ENCODE results near the gene ZNF48. TPM values are rescaled to one million over a fixed set of nuclear protein-coding genes. Genes with fewer than 3 reads are reported as not detected.
A peak's percentile ranks its signal among the peaks of the same experiment; 100 is the strongest.

Gene ZNF48
- total RNA-seq, 2 donors from 2014 or later, result 6.5 to 6.8 TPM

DNA sequence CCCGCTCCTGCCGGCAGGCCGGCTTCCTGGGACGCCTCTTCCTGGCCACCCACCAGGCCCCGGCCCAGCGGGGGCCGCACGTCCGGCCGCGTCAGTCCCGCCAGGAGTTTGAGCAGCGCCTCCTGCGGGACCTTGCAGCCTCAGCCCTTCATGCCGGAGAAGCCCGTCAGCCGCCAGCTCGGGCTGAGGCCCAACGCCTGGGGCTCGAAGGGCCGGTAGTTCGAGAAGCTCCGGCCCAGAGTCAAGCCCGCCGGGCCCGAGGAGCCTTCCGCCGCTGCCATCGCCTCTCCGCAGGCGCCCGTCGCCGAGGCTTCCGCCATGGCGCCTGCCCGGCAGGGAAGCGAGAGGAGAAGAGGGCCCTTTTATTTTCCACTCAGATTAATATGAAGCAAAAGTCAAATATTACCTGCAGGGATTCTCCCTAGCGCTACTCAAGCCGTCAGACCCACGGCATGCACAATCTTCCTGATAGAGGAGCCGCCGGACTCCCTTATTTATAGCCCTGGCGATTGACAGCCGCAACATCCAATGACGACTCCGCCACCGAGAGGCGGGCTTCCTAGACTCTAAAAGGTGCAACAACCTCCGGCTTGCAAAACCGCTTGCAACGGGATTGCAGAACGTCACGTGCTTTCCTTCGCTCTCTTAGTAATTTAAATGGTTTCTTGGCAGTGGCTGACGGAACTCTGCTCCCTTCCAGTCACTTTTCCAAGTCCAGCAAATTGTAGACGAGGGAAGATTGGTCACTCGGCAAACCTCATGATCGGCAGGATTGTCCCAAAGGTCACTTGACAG is 50.4 kb downstream of the ZNF48 start, which contains the start of gene SEPHS2:
Gene SEPHS2 (minus strand): TSS at position 467 of the 795 bp plus-strand sequence. CDS start 147 bp downstream, at position 320.
- TF ChIP-seq, protein P1, sequence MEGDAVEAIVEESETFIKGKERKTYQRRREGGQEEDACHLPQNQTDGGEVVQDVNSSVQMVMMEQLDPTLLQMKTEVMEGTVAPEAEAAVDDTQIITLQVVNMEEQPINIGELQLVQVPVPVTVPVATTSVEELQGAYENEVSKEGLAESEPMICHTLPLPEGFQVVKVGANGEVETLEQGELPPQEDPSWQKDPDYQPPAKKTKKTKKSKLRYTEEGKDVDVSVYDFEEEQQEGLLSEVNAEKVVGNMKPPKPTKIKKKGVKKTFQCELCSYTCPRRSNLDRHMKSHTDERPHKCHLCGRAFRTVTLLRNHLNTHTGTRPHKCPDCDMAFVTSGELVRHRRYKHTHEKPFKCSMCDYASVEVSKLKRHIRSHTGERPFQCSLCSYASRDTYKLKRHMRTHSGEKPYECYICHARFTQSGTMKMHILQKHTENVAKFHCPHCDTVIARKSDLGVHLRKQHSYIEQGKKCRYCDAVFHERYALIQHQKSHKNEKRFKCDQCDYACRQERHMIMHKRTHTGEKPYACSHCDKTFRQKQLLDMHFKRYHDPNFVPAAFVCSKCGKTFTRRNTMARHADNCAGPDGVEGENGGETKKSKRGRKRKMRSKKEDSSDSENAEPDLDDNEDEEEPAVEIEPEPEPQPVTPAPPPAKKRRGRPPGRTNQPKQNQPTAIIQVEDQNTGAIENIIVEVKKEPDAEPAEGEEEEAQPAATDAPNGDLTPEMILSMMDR (IDR thresholded peaks at IDR 0.05), result peak; percentile 33
- no peaks in the 10 kb centered on the region for H3K36me3 ChIP-seq
- H3K9me3 ChIP-seq, result no peaks in the 10 kb centered on the region
- intact Hi-C loops (cut with DNase I), result loop anchor here (5.0 kb wide), 1 partner anchor 82 kb away; the partner anchor contains the start of gene ZNF768
- peaks cover 13% of the 10 kb centered on the region for H3K4me1 ChIP-seq
- DNase-seq, result peak; percentile 100
- peak within 1 kb of the TSS; percentile 92 for H3K27ac ChIP-seq
- peak within 1 kb of the TSS; percentile 68 for H3K4me3 ChIP-seq
- peak within 1 kb of the TSS; percentile 87 to 92 for H3K9ac ChIP-seq (ENCODE audit: low read depth in 2 of 2, low read length in 2 of 2)
- H3K27me3 ChIP-seq, result no peaks in the 10 kb centered on the region

DNA sequence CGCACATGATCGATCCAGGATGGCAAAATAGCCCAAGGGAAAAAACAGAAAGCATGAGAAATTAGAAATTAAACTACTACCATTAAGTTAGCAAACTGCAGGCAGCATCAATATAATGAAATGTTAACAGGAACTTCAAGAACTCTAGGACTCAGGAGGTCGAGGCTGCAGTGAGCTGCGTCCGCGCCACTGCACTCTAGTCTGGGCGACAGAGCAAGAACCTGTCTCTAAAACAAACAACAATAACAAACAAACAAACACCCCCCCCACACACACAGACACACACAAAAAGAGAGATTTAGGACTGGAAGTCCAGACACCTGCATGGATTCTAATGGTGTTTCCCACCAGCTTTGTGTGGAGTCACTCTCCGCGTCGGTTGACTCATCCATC is 51.0 kb downstream of the ZNF48 start:
- H3K9ac ChIP-seq (ENCODE audit: low read depth in 2 of 2, low read length in 2 of 2), result peak overlapping the region; percentile 48 to 87
- intact Hi-C loops (cut with DNase I), result loop anchor here (5.0 kb wide), 1 partner anchor 81 kb away; the partner anchor contains the start of gene ZNF768
- no peaks in the 10 kb centered on the region for H3K27me3 ChIP-seq
- H3K4me3 ChIP-seq, result peak overlapping the region; percentile 68
- H3K9me3 ChIP-seq, result no peaks in the 10 kb centered on the region
- H3K27ac ChIP-seq, result peak overlapping the region; percentile 92
- peaks cover 13% of the 10 kb centered on the region for H3K4me1 ChIP-seq
- DNase-seq, result no peak
- H3K36me3 ChIP-seq, result no peaks in the 10 kb centered on the region
- TF ChIP-seq, protein P1 (IDR thresholded peaks at IDR 0.05), result no peak

DNA sequence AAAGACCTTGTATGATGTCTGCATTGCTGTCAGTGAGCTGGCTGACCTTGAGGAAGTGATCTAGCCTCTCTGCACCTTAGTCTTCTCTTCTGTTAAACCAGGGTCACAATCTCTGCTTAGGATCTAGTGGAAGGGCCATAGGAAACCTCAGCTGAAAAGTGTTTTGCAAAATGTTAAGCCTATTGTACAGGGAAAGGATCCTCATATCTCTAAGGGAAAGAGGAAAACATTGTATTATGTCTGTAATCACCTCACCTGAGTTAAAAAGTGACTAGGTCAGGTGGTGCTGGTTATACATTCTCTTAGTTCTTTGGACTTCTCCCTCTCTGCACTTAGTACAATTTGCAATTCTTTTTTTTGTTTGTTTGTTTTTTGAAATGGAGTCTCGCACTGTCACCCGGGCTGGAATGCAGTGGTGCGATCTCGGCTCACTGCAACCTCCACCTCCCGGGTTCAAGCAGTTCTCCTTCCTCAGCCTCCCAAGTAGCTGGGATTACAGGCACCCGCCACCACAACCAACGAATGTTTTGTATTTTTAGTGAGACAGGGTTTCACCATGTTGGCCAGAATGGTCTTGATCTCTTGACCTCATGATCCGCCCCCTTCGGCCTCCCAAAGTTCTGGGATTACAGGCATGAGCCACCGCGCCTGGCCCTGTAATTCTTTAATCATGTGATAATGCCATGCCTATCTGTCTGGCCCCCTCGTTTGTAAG is 52.4 kb downstream of the ZNF48 start:
- Histone ChIP-seq H3K27me3 (no peaks in the 10 kb centered on the region), H3K36me3 (no peaks in the 10 kb centered on the region), H3K9ac (ENCODE audit: low read depth in 2 of 2, low read length in 2 of 2) (peak overlapping the region in 1 of 2 donors; percentile 78), H3K4me3 (no peak overlapping the region), H3K9me3 (no peaks in the 10 kb centered on the region), H3K27ac (peak overlapping the region; percentile 92), H3K4me1 (peaks cover 13% of the 10 kb centered on the region)
- peak; percentile 70 for DNase-seq
- intact Hi-C loops (cut with DNase I), result loop anchor here (5.0 kb wide), 1 partner anchor 80 kb away; the partner anchor contains the start of gene ZNF768
- TF ChIP-seq, protein P1 (IDR thresholded peaks at IDR 0.05), result no peak

DNA sequence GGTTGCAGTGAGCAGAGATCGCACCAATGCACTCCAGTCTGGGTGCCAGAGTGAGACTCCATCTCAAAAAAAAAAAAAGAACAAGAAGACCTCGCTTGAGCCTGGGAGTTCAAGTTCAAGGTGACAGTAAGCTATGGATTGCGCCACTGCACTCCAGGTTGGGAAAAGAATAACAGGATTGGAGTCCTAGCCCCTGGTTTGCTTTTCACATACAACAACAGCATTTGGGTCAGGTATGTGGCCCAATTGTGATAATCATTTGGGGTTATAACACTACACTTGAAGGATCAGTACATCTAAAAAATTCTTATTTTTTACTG is 53.9 kb downstream of the ZNF48 start:
- Histone ChIP-seq H3K27me3 (no peaks in the 10 kb centered on the region), H3K27ac (no peak overlapping the region), H3K4me1 (peaks cover 8% of the 10 kb centered on the region), H3K4me3 (no peak overlapping the region), H3K36me3 (no peaks in the 10 kb centered on the region), H3K9me3 (no peaks in the 10 kb centered on the region), H3K9ac (ENCODE audit: low read depth in 2 of 2, low read length in 2 of 2) (no peak overlapping the region)
- TF ChIP-seq, protein P1 (IDR thresholded peaks at IDR 0.05), result no peak
- DNase-seq, result no peak
- intact Hi-C loops (cut with DNase I), result loop anchor here (5.0 kb wide), 1 partner anchor 78 kb away; the partner anchor contains the start of gene ZNF768

Other genes starting within 250 kb of the ZNF48 start
- gene CORO1A, start 211.8 kb upstream of the ZNF48 start, total RNA-seq, result 10 to 100 TPM; 16.5 to 20.0 TPM
- gene BOLA2B, start 201.8 kb upstream of the ZNF48 start, total RNA-seq, result 100 to 1,000 TPM; 109 to 237 TPM
- 100 to 1,000 TPM in 1 of 2 donors, 10 to 100 TPM in 1; 70.2 to 114 TPM for gene SLX1A, start 201.5 kb upstream of the ZNF48 start, total RNA-seq
- 10 to 100 TPM; 47.8 to 59.0 TPM for gene SULT1A3, start 196.2 kb upstream of the ZNF48 start, total RNA-seq
- gene NPIPB13, start 146.9 kb upstream of the ZNF48 start, total RNA-seq, result 10 to 100 TPM in 1 of 2 donors, 1 to 10 TPM in 1; 1.6 to 10.4 TPM
- gene CD2BP2, start 40.1 kb upstream of the ZNF48 start, total RNA-seq, result 10 to 100 TPM; 44.8 to 76.1 TPM
- gene TBC1D10B, start 24.9 kb upstream of the ZNF48 start, total RNA-seq, result 10 to 100 TPM; 45.0 to 62.3 TPM
- gene MYL11, start 20.6 kb upstream of the ZNF48 start, total RNA-seq, result 1 to 10 TPM; 1.1 to 2.2 TPM
- gene SEPTIN1, start 12.9 kb upstream of the ZNF48 start, total RNA-seq, result 1 to 10 TPM; 4.3 to 4.5 TPM
- 1 to 10 TPM; 3.5 to 6.5 TPM for gene ZNF771, start 12.2 kb downstream of the ZNF48 start, total RNA-seq
- gene DCTPP1, start 34.6 kb downstream of the ZNF48 start, total RNA-seq, result 100 to 1,000 TPM in 1 of 2 donors, 10 to 100 TPM in 1; 80.9 to 153 TPM
- 100 to 1,000 TPM in 1 of 2 donors, 10 to 100 TPM in 1; 93.3 to 156 TPM for gene SEPHS2, start 50.5 kb downstream of the ZNF48 start, total RNA-seq
- 1 to 10 TPM; 3.4 to 4.8 TPM for gene ITGAL, start 77.3 kb downstream of the ZNF48 start, total RNA-seq
- 10 to 100 TPM; 58.6 to 63.2 TPM for gene ZNF768, start 131.1 kb downstream of the ZNF48 start, total RNA-seq
- 10 to 100 TPM in 1 of 2 donors, 1 to 10 TPM in 1; 8.7 to 11.9 TPM for gene ZNF747, start 139.4 kb downstream of the ZNF48 start, total RNA-seq
- 10 to 100 TPM in 1 of 2 donors, 1 to 10 TPM in 1; 9.0 to 11.1 TPM for gene ZNF764, start 163.0 kb downstream of the ZNF48 start, total RNA-seq
- gene ZNF688, start 176.3 kb downstream of the ZNF48 start, total RNA-seq, result 10 to 100 TPM; 13.1 to 14.3 TPM
- 10 to 100 TPM; 12.7 to 13.3 TPM for gene ZNF785, start 190.3 kb downstream of the ZNF48 start, total RNA-seq
- 1 to 10 TPM; 6.8 to 7.0 TPM for gene ZNF689, start 215.0 kb downstream of the ZNF48 start, total RNA-seq